Measurements from ENCODE around the gene SIAH2.

DNA sequence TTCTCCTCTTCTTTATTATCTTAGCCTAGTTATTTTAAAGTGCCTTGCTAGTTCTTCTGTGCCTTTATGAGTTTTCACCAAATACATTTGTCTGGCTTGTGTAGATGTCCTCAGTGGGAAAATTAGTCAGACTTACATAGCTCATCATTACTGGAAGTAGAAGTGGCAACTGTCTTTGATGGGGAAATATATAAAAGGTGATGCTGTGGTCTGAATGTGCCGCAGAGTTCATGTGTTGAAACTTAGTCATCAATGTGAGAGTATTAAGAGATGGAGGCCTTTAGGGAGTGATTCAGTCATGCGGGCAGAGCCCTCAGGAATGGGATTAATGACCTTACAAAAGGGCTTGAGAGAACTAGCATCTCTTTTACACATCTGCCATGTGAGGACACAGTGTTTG lies 52.9 kb downstream of the SIAH2 start:
- TF ChIP-seq, protein P1, sequence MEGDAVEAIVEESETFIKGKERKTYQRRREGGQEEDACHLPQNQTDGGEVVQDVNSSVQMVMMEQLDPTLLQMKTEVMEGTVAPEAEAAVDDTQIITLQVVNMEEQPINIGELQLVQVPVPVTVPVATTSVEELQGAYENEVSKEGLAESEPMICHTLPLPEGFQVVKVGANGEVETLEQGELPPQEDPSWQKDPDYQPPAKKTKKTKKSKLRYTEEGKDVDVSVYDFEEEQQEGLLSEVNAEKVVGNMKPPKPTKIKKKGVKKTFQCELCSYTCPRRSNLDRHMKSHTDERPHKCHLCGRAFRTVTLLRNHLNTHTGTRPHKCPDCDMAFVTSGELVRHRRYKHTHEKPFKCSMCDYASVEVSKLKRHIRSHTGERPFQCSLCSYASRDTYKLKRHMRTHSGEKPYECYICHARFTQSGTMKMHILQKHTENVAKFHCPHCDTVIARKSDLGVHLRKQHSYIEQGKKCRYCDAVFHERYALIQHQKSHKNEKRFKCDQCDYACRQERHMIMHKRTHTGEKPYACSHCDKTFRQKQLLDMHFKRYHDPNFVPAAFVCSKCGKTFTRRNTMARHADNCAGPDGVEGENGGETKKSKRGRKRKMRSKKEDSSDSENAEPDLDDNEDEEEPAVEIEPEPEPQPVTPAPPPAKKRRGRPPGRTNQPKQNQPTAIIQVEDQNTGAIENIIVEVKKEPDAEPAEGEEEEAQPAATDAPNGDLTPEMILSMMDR (IDR thresholded peaks at IDR 0.05): no peak
- no peak for TF ChIP-seq POLR2A (IDR thresholded peaks at IDR 0.05)

Measured in Peyer's patch (tissue), 4 donors.